Measurements from ENCODE around the gene FNDC1. TPM values are rescaled to one million over a fixed set of nuclear protein-coding genes. Genes with fewer than 3 reads are reported as not detected.
A peak's percentile ranks its signal among the peaks of the same experiment; 100 is the strongest.

The FNDC1 gene
- total and polyA plus RNA-seq, 2 donors (not counting 1 experiment from before 2014, with no cell fraction given) = under 0.01 to 0.03 TPM

GRCh38 chr6:159132664-159133063 is 36.5 kb upstream of the FNDC1 start:
- Histone ChIP-seq H4K20me1 (ENCODE audit: control insufficient read depth, extremely low read depth, insufficient read depth, low read length) (peaks cover 2% of the 10 kb centered on the region), H3K9ac (ENCODE audit: insufficient read depth, low read length) (no peak overlapping the region), H3K79me2 (ENCODE audit: control insufficient read depth, insufficient read depth, low read length) (no peaks in the 10 kb centered on the region), H3K27ac (ENCODE audit: insufficient read depth, low read length) (no peak overlapping the region), H3K9me3 (ENCODE audit: control insufficient read depth, insufficient read depth, low read depth, low read length) (no peaks in the 10 kb centered on the region), H3K4me2 (ENCODE audit: extremely low read depth, insufficient read depth, low read length) (no peak overlapping the region), H3K27me3 (ENCODE audit: control insufficient read depth, insufficient read depth, low read length) (peaks cover 3% of the 10 kb centered on the region), H3K36me3 (ENCODE audit: control insufficient read depth, insufficient read depth, low read length) (no peaks in the 10 kb centered on the region), H3K4me1 (ENCODE audit: control insufficient read depth, extremely low read depth, insufficient read depth, low read length) (no peaks in the 10 kb centered on the region), H3K4me3 (replicated peaks in 1 of 4; ENCODE audit: control extremely low read depth in 1 of 4, insufficient read depth in 1 of 4, low read depth in 3 of 4, low read length in 4 of 4) (no peak overlapping the region), H2AFZ (ENCODE audit: low read length) (no peak overlapping the region)
- no peak for TF ChIP-seq EZH2 (IDR thresholded peaks at IDR 0.05; ENCODE audit: low read length, missing control alignments)
- TF ChIP-seq, protein P1, sequence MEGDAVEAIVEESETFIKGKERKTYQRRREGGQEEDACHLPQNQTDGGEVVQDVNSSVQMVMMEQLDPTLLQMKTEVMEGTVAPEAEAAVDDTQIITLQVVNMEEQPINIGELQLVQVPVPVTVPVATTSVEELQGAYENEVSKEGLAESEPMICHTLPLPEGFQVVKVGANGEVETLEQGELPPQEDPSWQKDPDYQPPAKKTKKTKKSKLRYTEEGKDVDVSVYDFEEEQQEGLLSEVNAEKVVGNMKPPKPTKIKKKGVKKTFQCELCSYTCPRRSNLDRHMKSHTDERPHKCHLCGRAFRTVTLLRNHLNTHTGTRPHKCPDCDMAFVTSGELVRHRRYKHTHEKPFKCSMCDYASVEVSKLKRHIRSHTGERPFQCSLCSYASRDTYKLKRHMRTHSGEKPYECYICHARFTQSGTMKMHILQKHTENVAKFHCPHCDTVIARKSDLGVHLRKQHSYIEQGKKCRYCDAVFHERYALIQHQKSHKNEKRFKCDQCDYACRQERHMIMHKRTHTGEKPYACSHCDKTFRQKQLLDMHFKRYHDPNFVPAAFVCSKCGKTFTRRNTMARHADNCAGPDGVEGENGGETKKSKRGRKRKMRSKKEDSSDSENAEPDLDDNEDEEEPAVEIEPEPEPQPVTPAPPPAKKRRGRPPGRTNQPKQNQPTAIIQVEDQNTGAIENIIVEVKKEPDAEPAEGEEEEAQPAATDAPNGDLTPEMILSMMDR (conservative IDR thresholded peaks at IDR 0.05 in 1 of 2, IDR thresholded peaks at IDR 0.05 in 1 of 2; ENCODE audit: low read depth in 1 of 2, low read length in 2 of 2) = no peak
- no peak for DNase-seq (ENCODE audit: low read depth in 2 of 2)

- H3K27me3 ChIP-seq (ENCODE audit: control insufficient read depth, insufficient read depth, low read length) = peaks cover 3% of the 10 kb centered on the region
- DNase-seq (ENCODE audit: low read depth in 2 of 2) = peak; percentile 28 to 62
- H3K9me3 ChIP-seq (ENCODE audit: control insufficient read depth, insufficient read depth, low read depth, low read length) = no peaks in the 10 kb centered on the region
- TF ChIP-seq EZH2 (IDR thresholded peaks at IDR 0.05; ENCODE audit: low read length, missing control alignments) = no peak
- TF ChIP-seq, protein P1 (conservative IDR thresholded peaks at IDR 0.05 in 1 of 2, IDR thresholded peaks at IDR 0.05 in 1 of 2; ENCODE audit: low read depth in 1 of 2, low read length in 2 of 2) = peak; percentile 92 to 99
- no peak overlapping the region for H3K27ac ChIP-seq (ENCODE audit: insufficient read depth, low read length)
- H3K9ac ChIP-seq (ENCODE audit: insufficient read depth, low read length) = no peak overlapping the region
- no peak overlapping the region for H3K4me3 ChIP-seq (replicated peaks in 1 of 4; ENCODE audit: control extremely low read depth in 1 of 4, insufficient read depth in 1 of 4, low read depth in 3 of 4, low read length in 4 of 4)
- H3K79me2 ChIP-seq (ENCODE audit: control insufficient read depth, insufficient read depth, low read length) = no peaks in the 10 kb centered on the region
- no peaks in the 10 kb centered on the region for H3K36me3 ChIP-seq (ENCODE audit: control insufficient read depth, insufficient read depth, low read length)
- no peaks in the 10 kb centered on the region for H3K4me1 ChIP-seq (ENCODE audit: control insufficient read depth, extremely low read depth, insufficient read depth, low read length)
- H4K20me1 ChIP-seq (ENCODE audit: control insufficient read depth, extremely low read depth, insufficient read depth, low read length) = peaks cover 2% of the 10 kb centered on the region
- no peak overlapping the region for H3K4me2 ChIP-seq (ENCODE audit: extremely low read depth, insufficient read depth, low read length)
- H2AFZ ChIP-seq (ENCODE audit: low read length) = no peak overlapping the region
Measured at GRCh38 chr6:159134701-159135364, 34.4 kb upstream of the FNDC1 start.

DNA sequence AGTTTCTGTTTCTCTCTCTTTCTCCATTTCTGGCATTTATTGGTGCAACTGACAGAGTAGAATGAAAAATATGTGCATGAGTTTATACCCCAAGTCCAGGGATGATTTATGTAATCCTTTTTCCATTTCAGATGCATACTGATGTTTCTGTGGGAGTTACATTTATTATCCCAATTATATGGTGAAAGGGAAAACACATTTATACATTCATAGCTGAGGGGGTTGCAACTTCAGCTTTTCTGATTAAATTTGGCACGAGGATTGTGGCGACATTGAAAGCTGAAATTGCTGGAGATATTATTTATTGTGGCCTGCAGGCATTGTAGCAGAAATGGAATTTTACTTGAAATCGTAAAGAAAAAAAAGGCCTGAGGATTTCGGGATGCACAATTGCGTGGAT is 31.5 kb upstream of the FNDC1 start:
- TF ChIP-seq, protein P1 (conservative IDR thresholded peaks at IDR 0.05 in 1 of 2, IDR thresholded peaks at IDR 0.05 in 1 of 2; ENCODE audit: low read depth in 1 of 2, low read length in 2 of 2) = no peak
- no peak for TF ChIP-seq EZH2 (IDR thresholded peaks at IDR 0.05; ENCODE audit: low read length, missing control alignments)
- no peak overlapping the region for H2AFZ ChIP-seq (ENCODE audit: low read length)
- H4K20me1 ChIP-seq (ENCODE audit: control insufficient read depth, extremely low read depth, insufficient read depth, low read length) = peaks cover 2% of the 10 kb centered on the region
- no peak for DNase-seq (ENCODE audit: low read depth in 2 of 2)
- no peak overlapping the region for H3K4me3 ChIP-seq (replicated peaks in 1 of 4; ENCODE audit: control extremely low read depth in 1 of 4, insufficient read depth in 1 of 4, low read depth in 3 of 4, low read length in 4 of 4)
- H3K36me3 ChIP-seq (ENCODE audit: control insufficient read depth, insufficient read depth, low read length) = no peaks in the 10 kb centered on the region
- H3K79me2 ChIP-seq (ENCODE audit: control insufficient read depth, insufficient read depth, low read length) = no peaks in the 10 kb centered on the region
- H3K4me2 ChIP-seq (ENCODE audit: extremely low read depth, insufficient read depth, low read length) = no peak overlapping the region
- no peak overlapping the region for H3K27ac ChIP-seq (ENCODE audit: insufficient read depth, low read length)
- no peaks in the 10 kb centered on the region for H3K4me1 ChIP-seq (ENCODE audit: control insufficient read depth, extremely low read depth, insufficient read depth, low read length)
- H3K9ac ChIP-seq (ENCODE audit: insufficient read depth, low read length) = no peak overlapping the region
- peaks cover 3% of the 10 kb centered on the region for H3K27me3 ChIP-seq (ENCODE audit: control insufficient read depth, insufficient read depth, low read length)
- H3K9me3 ChIP-seq (ENCODE audit: control insufficient read depth, insufficient read depth, low read depth, low read length) = no peaks in the 10 kb centered on the region
